HEK293 (cell line): ENCODE data around the gene PDZD2.
A peak's percentile ranks its signal among the peaks of the same experiment; 100 is the strongest.
"Not testable (repeated sequence)": the region's sequence is repeated elsewhere in the genome, so short reads cannot be mapped to it uniquely, and the experiment has no call there.

Source experiments
- CTCF ChIA-PET: fragments of 350-600 bp; formaldehyde crosslinking; extraction: SDS; loops from one replicate; lab custom pipeline; 2021; ENCODE audit warnings: antibody characterized with exemption; lab: Yijun Ruan, JAX
- POLR2A ChIA-PET: fragments of 300-600 bp; formaldehyde crosslinking; extraction: SDS; loops from one replicate; lab custom pipeline; 2020; ENCODE audit warnings: antibody characterized with exemption, inconsistent platforms; lab: Yijun Ruan, JAX
- H3K27ac ChIP-seq: fragments of 200-500 bp; sonication (Bioruptor generic); 2 replicates; pipeline ENCODE4 v1.5.1; 2014; ENCODE audit warnings: low read depth, low read length, control low read depth, inconsistent platforms; ENCODE audit errors: extremely low read depth
- H3K36me3 ChIP-seq, 2 experiments: fragments of 200-500 bp in 1 of 2; sonication (Bioruptor generic) in 1 of 2; 1 replicate in 1 of 2; 2 replicates in 1 of 2; pipeline ENCODE4 v1.5.1; 2014 to 2017; ENCODE audit warnings: inconsistent platforms in 2 of 2, low read length in 2 of 2; ENCODE audit not compliant: control insufficient read depth in 2 of 2, insufficient read depth in 1 of 2
- H3K4me1 ChIP-seq: fragments of 200-500 bp; sonication (Bioruptor generic); 2 replicates; pipeline ENCODE4 v1.5.1; 2014; ENCODE audit warnings: mild to moderate bottlenecking, low read length, inconsistent platforms; ENCODE audit not compliant: control insufficient read depth, insufficient read depth
- H3K4me3 ChIP-seq: 2 replicates; pipeline ENCODE4 v1.5.1; 2011; ENCODE audit warnings: low read depth, mild to moderate bottlenecking, control low read depth, low read length, moderate library complexity
- H3K9me3 ChIP-seq: fragments of 200-500 bp; sonication (Bioruptor generic); 2 replicates; pipeline ENCODE4 v1.5.1; 2014; ENCODE audit warnings: low read depth, low read length, inconsistent platforms; ENCODE audit not compliant: control insufficient read depth, insufficient read depth
- GLIS1 ChIP-seq: fragments of 450-650 bp; formaldehyde crosslinking; IDR thresholded peaks from 2 replicates; pipeline ENCODE4 v1.5.1; 2016; ENCODE audit warnings: missing biosample characterization, missing genetic modification characterization
- OVOL3 ChIP-seq: fragments of 450-650 bp; formaldehyde crosslinking; IDR thresholded peaks from 2 replicates; pipeline ENCODE4 v1.5.1; 2016; ENCODE audit warnings: missing biosample characterization, missing genetic modification characterization
- SALL2 ChIP-seq: fragments of 450-650 bp; formaldehyde crosslinking; IDR thresholded peaks from 2 replicates; pipeline ENCODE4 v1.5.0; 2017; ENCODE audit warnings: missing biosample characterization, mild to moderate bottlenecking, missing genetic modification characterization, borderline replicate concordance
- ZBTB20 ChIP-seq: fragments of 450-650 bp; formaldehyde crosslinking; IDR thresholded peaks from 2 replicates; pipeline ENCODE4 v1.5.1; 2016; ENCODE audit warnings: missing biosample characterization, missing genetic modification characterization
- ZFP37 ChIP-seq: fragments of 450-650 bp; formaldehyde crosslinking; IDR thresholded peaks from 2 replicates; pipeline ENCODE4 v1.5.1; 2016; ENCODE audit warnings: missing biosample characterization, missing genetic modification characterization
- ZNF132 ChIP-seq: fragments of 450-650 bp; formaldehyde crosslinking; IDR thresholded peaks from 2 replicates; pipeline ENCODE4 v1.5.1; 2017; ENCODE audit warnings: missing biosample characterization, missing genetic modification characterization, borderline replicate concordance
- ZNF146 ChIP-seq: fragments of 450-650 bp; formaldehyde crosslinking; IDR thresholded peaks from 2 replicates; pipeline ENCODE4 v1.5.1; 2016; ENCODE audit warnings: missing biosample characterization, missing genetic modification characterization
- ZNF221 ChIP-seq: fragments of 450-650 bp; formaldehyde crosslinking; IDR thresholded peaks from 2 replicates; pipeline ENCODE4 v1.5.1; 2017; ENCODE audit warnings: missing biosample characterization, missing genetic modification characterization, borderline replicate concordance
- ZNF23 ChIP-seq: fragments of 450-650 bp; formaldehyde crosslinking; IDR thresholded peaks from 2 replicates; pipeline ENCODE4 v1.5.1; 2016; ENCODE audit warnings: missing biosample characterization, missing genetic modification characterization, borderline replicate concordance
- ZNF341 ChIP-seq: fragments of 450-650 bp; formaldehyde crosslinking; IDR thresholded peaks from 2 replicates; pipeline ENCODE4; 2016; ENCODE audit warnings: low read depth, missing biosample characterization, missing genetic modification characterization
- ZNF354C ChIP-seq: fragments of 450-650 bp; formaldehyde crosslinking; IDR thresholded peaks from 2 replicates; pipeline ENCODE4 v1.5.1; 2016; ENCODE audit warnings: missing biosample characterization, missing genetic modification characterization, low read depth, borderline replicate concordance
- ZNF366 ChIP-seq: fragments of 450-650 bp; formaldehyde crosslinking; conservative IDR thresholded peaks from 2 replicates; pipeline ENCODE4 v1.5.1; 2016; ENCODE audit warnings: missing biosample characterization, missing genetic modification characterization
- ZNF391 ChIP-seq: fragments of 450-650 bp; formaldehyde crosslinking; IDR thresholded peaks from 2 replicates; pipeline ENCODE4 v1.5.1; 2016; ENCODE audit warnings: low read depth, missing biosample characterization, missing genetic modification characterization, borderline replicate concordance
- ZNF416 ChIP-seq: fragments of 450-650 bp; formaldehyde crosslinking; IDR thresholded peaks from 2 replicates; pipeline ENCODE4 v1.5.1; 2016; ENCODE audit warnings: missing biosample characterization, missing genetic modification characterization
- ZNF501 ChIP-seq: fragments of 450-650 bp; formaldehyde crosslinking; IDR thresholded peaks from 2 replicates; pipeline ENCODE4 v1.5.1; 2016; ENCODE audit warnings: missing biosample characterization, missing genetic modification characterization
- ZNF549 ChIP-seq: fragments of 450-650 bp; IDR thresholded peaks from 2 replicates; pipeline ENCODE4 v1.5.1; 2018; ENCODE audit warnings: missing biosample characterization, missing genetic modification characterization, mild to moderate bottlenecking, inconsistent platforms, moderate library complexity
- ZNF654 ChIP-seq: fragments of 450-650 bp; formaldehyde crosslinking; IDR thresholded peaks from 2 replicates; pipeline ENCODE4 v1.5.1; 2016; ENCODE audit warnings: low read depth, missing biosample characterization, missing genetic modification characterization
- ZNF664 ChIP-seq: fragments of 450-650 bp; formaldehyde crosslinking; IDR thresholded peaks from 2 replicates; pipeline ENCODE4 v1.5.1; 2016; ENCODE audit warnings: missing biosample characterization, missing genetic modification characterization
- ZNF701 ChIP-seq: fragments of 450-650 bp; formaldehyde crosslinking; IDR thresholded peaks from 2 replicates; pipeline ENCODE4 v1.5.1; 2016; ENCODE audit warnings: missing biosample characterization, missing genetic modification characterization
- ZNF785 ChIP-seq: fragments of 450-650 bp; formaldehyde crosslinking; IDR thresholded peaks from 2 replicates; pipeline ENCODE4 v1.5.1; 2016; ENCODE audit warnings: missing biosample characterization, missing genetic modification characterization
- ZSCAN16 ChIP-seq: fragments of 450-650 bp; formaldehyde crosslinking; IDR thresholded peaks from 2 replicates; pipeline ENCODE4 v1.5.1; 2016; ENCODE audit warnings: missing biosample characterization, missing genetic modification characterization
- TF ChIP-seq, protein P1 (sequence below): fragments of 450-650 bp; formaldehyde crosslinking; IDR thresholded peaks from 2 replicates; pipeline ENCODE4 v1.5.1; 2016; ENCODE audit warnings: missing biosample characterization, missing genetic modification characterization
- TF ChIP-seq, protein P2 (sequence below): fragments of 450-650 bp; formaldehyde crosslinking; IDR thresholded peaks from 2 replicates; pipeline ENCODE4 v1.5.1; 2016; ENCODE audit warnings: missing biosample characterization, missing genetic modification characterization
- TF ChIP-seq, protein P3 (sequence below): fragments of 450-650 bp; formaldehyde crosslinking; IDR thresholded peaks from 2 replicates; pipeline ENCODE4 v1.5.1; 2016; ENCODE audit warnings: missing biosample characterization, missing genetic modification characterization
- TF ChIP-seq, protein P4 (sequence below): fragments of 450-650 bp; formaldehyde crosslinking; IDR thresholded peaks from 2 replicates; pipeline ENCODE4 v1.5.1; 2016; ENCODE audit warnings: missing biosample characterization, missing genetic modification characterization
- TF ChIP-seq, protein P5 (sequence below): fragments of 450-650 bp; formaldehyde crosslinking; IDR thresholded peaks from 2 replicates; pipeline ENCODE4 v1.5.1; 2016; ENCODE audit warnings: missing biosample characterization, missing genetic modification characterization, borderline replicate concordance

Gene PDZD2

DNA sequence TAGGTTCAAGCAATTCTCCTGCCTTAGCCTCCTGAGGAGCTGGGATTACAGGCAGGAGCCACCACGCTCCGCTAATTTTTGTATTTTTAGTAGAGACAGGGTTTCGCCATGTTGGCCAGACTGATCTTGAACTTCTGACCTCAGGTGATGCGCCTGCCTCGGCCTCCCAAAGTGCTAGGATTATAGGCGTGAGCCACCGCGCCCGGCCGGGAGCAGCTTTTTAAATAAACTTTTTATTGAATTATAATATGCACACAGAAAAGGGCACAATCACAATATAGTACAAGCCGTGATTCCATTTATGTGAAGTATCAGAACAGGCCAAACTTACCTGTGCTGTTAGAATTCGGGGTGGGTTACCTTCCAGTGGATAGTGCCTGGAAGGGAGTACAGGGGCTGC is 93.9 kb downstream of the PDZD2 start:
- H3K4me3 ChIP-seq, POLR2A ChIA-PET, H3K9me3 ChIP-seq, H3K36me3 ChIP-seq, H3K27ac ChIP-seq, CTCF ChIA-PET, H3K4me1 ChIP-seq: not testable (repeated sequence)
- peak; percentile 13; the same call in 1 of the 2 replicates for TF ChIP-seq GLIS1 (tag by site-specific recombination)

DNA sequence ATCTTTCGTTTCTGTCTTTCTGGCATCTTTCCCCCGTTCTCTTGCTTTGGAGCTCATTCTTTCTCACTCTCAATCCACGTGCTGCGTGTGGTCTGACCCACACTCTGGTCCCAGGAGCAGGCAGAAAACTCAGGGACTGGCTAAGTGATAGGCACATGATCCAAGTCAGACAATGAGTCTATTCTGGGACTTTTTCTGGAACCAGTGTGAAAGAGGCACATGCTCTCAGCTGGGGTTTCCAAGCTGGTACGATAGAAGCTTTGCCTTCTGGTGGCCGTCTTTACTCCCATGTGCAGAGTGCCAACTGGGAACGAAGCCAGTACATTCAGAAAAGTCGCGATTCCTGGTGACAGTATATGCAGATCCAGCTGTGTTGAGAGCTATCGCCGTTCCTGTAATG is 94.4 kb downstream of the PDZD2 start:
- H3K27ac ChIP-seq, result no peak overlapping the region
- POLR2A ChIA-PET, result no interaction called here

DNA sequence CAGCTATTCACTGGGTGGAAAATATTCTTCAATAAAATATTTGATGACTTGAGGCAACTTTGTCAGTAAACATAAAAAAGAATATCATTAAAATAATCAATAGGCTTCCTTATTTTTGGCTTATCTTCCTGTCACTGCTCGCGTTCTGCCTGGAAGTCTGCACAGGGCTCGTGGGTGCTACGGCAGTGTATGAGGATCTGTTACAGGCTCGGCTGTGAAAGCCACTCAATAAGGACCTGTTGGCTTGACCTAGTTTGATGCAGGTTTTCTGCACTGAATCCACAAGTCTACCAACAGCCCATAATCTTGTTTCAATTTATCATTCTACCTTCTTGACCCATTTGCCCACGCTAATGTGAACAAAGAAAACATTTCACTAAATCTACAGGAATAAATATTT is 97.2 kb downstream of the PDZD2 start:
- POLR2A ChIA-PET, result no interaction called here
- 0 out of 2 replicates have a peak, but pooled peaks cover 3% of the 10 kb centered on the region for H3K9me3 ChIP-seq
- H3K27ac ChIP-seq, result no peak overlapping the region
- no peak overlapping the region for H3K4me3 ChIP-seq
- no peaks in the 10 kb centered on the region for H3K4me1 ChIP-seq
- CTCF ChIA-PET, result interaction anchor here (0.7 kb wide), 1 partner anchor 191 kb away, joined by 3 read pairs; no protein-coding TSS in a partner anchor
- TF ChIP-seq, protein P1, sequence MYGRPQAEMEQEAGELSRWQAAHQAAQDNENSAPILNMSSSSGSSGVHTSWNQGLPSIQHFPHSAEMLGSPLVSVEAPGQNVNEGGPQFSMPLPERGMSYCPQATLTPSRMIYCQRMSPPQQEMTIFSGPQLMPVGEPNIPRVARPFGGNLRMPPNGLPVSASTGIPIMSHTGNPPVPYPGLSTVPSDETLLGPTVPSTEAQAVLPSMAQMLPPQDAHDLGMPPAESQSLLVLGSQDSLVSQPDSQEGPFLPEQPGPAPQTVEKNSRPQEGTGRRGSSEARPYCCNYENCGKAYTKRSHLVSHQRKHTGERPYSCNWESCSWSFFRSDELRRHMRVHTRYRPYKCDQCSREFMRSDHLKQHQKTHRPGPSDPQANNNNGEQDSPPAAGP, result no peak
- TF ChIP-seq ZNF654 (no peak), ZNF221 (no peak), SALL2 (no peak), ZNF785 (tag by site-specific recombination) (no peak), ZNF341 (no peak)
- TF ChIP-seq, protein P2, sequence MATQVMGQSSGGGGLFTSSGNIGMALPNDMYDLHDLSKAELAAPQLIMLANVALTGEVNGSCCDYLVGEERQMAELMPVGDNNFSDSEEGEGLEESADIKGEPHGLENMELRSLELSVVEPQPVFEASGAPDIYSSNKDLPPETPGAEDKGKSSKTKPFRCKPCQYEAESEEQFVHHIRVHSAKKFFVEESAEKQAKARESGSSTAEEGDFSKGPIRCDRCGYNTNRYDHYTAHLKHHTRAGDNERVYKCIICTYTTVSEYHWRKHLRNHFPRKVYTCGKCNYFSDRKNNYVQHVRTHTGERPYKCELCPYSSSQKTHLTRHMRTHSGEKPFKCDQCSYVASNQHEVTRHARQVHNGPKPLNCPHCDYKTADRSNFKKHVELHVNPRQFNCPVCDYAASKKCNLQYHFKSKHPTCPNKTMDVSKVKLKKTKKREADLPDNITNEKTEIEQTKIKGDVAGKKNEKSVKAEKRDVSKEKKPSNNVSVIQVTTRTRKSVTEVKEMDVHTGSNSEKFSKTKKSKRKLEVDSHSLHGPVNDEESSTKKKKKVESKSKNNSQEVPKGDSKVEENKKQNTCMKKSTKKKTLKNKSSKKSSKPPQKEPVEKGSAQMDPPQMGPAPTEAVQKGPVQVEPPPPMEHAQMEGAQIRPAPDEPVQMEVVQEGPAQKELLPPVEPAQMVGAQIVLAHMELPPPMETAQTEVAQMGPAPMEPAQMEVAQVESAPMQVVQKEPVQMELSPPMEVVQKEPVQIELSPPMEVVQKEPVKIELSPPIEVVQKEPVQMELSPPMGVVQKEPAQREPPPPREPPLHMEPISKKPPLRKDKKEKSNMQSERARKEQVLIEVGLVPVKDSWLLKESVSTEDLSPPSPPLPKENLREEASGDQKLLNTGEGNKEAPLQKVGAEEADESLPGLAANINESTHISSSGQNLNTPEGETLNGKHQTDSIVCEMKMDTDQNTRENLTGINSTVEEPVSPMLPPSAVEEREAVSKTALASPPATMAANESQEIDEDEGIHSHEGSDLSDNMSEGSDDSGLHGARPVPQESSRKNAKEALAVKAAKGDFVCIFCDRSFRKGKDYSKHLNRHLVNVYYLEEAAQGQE (tag by site-specific recombination), result no peak
- H3K36me3 ChIP-seq, result no peaks in the 10 kb centered on the region

More for the DNA sequence above, 94.4 kb downstream of the PDZD2 start:
- CTCF ChIA-PET, result no interaction called here
- Histone ChIP-seq H3K4me3 (no peak overlapping the region), H3K36me3 (no peaks in the 10 kb centered on the region), H3K4me1 (no peaks in the 10 kb centered on the region), H3K9me3 (no peaks in the 10 kb centered on the region)
- TF ChIP-seq ZNF366 (tag by site-specific recombination) (no peak), ZNF701 (no peak), ZNF664 (tag by site-specific recombination) (no peak), ZNF23 (no peak), ZNF132 (no peak), ZFP37 (tag by site-specific recombination) (no peak), OVOL3 (tag by site-specific recombination) (no peak), ZBTB20 (tag by site-specific recombination) (no peak), ZNF354C (tag by site-specific recombination) (no peak), ZNF416 (tag by site-specific recombination) (no peak), ZNF501 (tag by site-specific recombination) (no peak), ZNF146 (tag by site-specific recombination) (no peak), ZNF549 (tag by site-specific recombination) (no peak), ZNF391 (no peak), ZSCAN16 (no peak)
- TF ChIP-seq, protein P3, sequence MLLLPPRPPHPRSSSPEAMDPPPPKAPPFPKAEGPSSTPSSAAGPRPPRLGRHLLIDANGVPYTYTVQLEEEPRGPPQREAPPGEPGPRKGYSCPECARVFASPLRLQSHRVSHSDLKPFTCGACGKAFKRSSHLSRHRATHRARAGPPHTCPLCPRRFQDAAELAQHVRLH (tag by site-specific recombination), result no peak
- TF ChIP-seq, protein P4, sequence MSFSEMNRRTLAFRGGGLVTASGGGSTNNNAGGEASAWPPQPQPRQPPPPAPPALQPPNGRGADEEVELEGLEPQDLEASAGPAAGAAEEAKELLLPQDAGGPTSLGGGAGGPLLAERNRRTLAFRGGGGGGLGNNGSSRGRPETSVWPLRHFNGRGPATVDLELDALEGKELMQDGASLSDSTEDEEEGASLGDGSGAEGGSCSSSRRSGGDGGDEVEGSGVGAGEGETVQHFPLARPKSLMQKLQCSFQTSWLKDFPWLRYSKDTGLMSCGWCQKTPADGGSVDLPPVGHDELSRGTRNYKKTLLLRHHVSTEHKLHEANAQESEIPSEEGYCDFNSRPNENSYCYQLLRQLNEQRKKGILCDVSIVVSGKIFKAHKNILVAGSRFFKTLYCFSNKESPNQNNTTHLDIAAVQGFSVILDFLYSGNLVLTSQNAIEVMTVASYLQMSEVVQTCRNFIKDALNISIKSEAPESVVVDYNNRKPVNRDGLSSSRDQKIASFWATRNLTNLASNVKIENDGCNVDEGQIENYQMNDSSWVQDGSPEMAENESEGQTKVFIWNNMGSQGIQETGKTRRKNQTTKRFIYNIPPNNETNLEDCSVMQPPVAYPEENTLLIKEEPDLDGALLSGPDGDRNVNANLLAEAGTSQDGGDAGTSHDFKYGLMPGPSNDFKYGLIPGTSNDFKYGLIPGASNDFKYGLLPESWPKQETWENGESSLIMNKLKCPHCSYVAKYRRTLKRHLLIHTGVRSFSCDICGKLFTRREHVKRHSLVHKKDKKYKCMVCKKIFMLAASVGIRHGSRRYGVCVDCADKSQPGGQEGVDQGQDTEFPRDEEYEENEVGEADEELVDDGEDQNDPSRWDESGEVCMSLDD, result no peak
- TF ChIP-seq, protein P5, sequence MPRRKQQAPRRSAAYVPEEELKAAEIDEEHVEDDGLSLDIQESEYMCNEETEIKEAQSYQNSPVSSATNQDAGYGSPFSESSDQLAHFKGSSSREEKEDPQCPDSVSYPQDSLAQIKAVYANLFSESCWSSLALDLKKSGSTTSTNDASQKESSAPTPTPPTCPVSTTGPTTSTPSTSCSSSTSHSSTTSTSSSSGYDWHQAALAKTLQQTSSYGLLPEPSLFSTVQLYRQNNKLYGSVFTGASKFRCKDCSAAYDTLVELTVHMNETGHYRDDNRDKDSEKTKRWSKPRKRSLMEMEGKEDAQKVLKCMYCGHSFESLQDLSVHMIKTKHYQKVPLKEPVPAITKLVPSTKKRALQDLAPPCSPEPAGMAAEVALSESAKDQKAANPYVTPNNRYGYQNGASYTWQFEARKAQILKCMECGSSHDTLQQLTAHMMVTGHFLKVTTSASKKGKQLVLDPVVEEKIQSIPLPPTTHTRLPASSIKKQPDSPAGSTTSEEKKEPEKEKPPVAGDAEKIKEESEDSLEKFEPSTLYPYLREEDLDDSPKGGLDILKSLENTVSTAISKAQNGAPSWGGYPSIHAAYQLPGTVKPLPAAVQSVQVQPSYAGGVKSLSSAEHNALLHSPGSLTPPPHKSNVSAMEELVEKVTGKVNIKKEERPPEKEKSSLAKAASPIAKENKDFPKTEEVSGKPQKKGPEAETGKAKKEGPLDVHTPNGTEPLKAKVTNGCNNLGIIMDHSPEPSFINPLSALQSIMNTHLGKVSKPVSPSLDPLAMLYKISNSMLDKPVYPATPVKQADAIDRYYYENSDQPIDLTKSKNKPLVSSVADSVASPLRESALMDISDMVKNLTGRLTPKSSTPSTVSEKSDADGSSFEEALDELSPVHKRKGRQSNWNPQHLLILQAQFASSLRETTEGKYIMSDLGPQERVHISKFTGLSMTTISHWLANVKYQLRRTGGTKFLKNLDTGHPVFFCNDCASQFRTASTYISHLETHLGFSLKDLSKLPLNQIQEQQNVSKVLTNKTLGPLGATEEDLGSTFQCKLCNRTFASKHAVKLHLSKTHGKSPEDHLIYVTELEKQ (tag by site-specific recombination), result no peak
